Measurements from ENCODE around the gene ROR1.

The ROR1 gene

DNA sequence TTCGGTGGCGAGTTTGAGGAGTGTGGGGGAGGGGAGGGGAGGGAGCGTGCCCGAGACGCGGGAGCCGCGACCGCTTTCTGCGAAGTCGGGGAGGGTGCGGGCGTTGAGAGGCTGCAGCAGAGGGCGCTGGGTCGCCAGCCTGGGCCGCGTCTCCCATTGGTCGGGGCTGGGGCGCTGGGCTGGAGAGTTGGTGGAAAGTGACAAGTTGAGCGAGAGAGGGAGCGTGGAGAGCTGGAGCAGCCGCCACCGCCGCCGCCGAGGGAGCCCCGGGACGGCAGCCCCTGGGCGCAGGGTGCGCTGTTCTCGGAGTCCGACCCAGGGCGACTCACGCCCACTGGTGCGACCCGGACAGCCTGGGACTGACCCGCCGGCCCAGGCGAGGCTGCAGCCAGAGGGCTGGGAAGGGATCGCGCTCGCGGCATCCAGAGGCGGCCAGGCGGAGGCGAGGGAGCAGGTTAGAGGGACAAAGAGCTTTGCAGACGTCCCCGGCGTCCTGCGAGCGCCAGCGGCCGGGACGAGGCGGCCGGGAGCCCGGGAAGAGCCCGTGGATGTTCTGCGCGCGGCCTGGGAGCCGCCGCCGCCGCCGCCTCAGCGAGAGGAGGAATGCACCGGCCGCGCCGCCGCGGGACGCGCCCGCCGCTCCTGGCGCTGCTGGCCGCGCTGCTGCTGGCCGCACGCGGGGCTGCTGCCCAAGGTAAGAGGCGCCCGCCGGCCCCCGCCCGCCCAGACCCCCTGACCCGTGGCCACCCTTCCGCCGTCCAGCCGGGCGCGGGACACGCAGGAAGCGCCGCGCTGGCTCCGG is at the start of gene ROR1:
Gene ROR1, plus strand, starts transcription at position 203 of the 802 bp plus-strand sequence.
- FAIRE-seq: no peak

DNA sequence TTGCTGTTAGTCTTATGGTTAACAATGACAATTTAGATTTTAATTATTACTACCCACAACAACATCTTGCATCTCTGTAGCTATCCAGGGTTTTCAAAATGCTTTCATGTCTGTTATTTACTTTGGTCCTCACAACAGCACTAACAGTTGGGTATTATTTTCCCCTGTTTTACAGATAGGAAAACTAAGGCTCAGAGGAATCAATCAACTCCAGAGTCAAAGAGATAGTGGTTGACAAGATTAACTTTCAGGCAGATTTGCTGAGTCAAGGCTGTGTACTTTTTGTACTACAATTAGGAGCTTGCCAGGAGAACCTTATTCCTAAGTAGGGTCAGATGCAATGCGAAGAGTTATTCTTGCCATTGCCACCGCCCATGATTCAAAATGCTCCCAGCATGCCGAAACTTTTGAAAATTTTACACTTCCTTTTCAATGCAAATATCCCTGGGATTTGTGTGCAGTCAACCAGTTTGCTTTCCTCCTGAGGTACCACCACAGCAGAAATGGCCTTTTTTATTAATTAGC is 49.4 kb upstream of the ROR1 start:
- no peak for FAIRE-seq

DNA sequence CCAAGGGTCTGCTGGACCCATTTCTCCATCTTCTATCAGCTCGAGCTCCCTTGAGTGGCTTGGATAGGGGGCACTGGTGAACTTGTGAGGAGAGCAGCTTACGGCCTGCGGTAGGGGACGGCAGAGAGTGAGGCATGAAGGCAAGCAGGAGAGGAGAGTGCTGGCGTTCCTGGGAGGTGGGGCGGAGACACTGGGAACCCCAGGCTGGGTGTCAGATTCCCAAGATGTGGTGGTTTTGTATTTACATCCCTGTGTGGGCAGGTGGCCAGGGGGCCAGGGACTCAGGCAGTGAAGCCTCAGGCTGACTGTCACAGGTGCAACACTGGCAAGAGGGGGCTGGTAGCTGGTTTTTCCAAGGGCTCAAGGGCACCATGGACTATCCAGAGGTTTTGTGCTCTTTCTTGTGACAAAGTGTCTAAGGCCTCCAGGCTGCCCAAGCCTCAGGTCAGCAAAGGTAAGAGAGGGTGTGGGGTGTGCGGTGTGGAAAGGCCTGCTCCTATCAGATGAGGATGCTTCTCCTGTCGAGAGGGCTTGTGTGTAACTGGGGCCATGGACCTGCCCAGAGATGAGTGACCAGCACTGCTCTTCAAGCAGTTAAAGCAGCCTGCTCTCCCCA is 45.1 kb upstream of the ROR1 start:
- FAIRE-seq: no peak

DNA sequence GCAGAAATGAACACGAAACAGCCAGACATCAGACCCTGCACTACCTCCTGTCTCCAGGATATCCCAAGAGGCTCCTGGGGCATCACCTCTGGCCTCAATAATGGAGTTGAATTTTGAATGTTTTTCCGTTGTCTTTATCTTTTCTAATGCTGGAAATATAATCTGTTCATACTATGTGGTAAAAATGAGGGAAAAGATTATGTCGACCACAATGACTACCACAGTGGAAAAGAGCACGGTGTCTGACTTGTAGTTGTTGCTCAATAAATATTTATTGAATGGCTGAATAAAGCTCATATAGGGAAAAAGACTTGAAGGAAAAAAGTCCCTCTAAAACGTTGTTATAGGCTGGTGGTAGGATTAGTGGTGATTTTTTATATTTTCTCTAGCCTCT is 44.6 kb upstream of the ROR1 start:
- FAIRE-seq: no peak

DNA sequence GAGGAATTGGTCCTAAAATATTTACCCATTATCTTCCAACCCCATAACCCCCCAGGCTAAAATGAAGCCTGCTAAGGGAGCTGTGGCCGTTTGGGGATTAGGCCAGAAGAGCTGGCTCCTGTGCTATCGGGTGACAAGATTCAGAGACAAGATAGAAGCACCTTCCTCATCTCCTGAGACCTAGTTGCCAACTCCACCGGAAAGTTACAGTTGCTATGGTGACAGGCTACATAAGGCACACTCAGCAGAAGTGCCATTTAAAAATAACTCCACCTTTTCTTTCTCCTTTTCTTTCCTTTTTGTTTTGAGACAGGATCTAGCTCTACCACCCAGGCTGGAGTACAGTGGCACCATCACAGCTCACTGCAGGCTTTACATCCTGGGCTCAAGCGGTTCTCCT is 43.6 kb upstream of the ROR1 start:
- FAIRE-seq: no peak

DNA sequence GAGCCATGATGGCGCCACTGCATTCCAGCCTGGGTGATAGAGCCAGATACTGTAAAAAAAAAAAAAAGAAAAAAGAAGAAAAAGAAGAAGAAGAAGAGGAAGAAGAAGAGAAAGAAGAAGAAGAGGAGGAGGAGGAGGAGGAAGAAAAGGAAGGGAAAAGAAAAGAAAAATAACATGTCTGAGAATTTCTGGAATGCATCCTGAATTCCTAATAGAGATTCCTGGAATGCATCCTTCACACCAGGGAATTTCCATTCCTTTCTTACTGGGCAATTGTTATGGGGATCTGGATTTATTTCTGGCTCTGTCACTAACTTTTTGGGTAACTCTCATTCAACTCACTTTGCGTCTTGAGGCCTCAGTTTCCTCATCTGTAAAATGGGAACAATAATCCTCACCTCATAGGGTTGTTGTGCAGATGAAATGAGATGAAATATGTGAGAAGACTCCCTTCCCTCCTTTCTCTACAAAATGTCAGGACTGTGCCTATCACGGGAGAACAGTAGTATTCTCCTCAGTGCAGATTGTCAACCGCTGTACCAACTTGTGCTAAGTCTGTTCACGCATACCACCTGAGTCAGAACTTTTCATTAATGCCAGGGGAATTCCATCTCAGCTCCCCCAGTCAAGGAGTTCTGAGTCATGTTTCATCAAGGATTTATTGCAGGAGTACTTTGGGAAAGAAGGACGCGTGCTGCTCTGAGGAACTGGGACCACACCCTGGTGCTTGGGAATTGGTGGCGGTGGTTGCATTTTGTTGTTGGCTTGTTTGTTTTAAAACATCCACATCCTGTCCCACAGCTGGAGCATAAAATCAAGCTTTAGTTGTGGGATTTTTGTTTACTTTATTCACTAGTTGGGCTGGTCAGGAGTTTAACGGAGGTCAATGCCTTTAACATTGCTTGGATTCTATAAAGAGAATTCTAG is 42.4 kb upstream of the ROR1 start:
- no peak for FAIRE-seq

DNA sequence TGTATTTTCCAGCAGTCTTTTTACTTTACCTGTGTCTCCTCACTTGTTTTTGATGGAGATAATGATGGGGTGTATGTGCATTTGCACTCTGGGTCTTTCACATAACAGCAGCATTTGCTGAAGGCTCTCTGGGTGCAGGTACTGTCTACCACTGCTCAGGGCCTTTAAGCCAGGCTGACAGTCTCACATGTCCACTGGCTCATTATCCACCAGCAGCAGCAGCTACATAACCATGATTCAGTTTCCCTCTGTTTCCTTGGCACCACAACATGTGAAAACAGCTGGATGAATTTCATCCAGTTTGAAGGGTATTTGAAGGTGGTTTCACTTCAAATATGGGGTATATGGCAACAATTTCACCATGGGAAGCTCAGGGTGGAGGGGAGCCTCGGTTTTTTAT is 41.2 kb upstream of the ROR1 start:
- FAIRE-seq: no peak

DNA sequence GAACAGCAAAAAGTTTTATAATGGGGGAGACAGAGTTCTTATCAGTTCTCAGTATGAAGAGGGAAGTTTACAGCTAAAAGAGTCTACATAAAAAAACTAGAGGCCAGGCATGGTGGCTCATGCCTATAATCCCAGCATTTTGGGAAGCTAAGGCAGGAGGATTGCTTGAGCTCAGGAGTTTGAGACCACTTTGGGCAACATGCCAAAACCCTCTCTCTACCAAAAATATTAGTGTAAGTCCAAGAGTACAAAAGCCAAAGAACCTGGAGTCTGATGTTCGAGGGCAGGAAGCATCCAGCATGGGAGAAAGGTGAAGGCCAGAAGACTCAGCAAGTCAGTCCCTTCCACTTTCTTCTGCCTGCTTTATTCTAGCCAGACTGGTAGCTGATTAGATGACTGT is 35.0 kb upstream of the ROR1 start:
- FAIRE-seq: no peak

DNA sequence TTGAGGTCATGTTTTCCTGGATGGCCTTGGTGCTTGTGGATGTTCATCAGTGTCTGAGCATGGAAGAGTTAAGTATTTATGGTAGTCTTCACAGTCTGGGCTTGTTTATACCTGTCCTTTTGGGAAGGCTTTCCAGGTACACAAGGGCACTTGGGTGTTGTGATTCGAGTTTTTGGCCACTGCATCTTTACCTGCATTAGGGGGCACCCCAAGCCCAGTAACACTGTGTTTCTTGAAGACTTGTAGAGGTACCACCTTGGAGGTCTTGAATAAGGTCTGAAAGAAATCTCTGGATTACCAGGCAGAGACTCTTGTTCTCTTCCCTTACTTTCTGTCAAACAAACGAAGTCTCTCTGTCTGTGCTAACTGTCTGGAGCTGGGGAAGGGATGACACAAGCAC is 34.4 kb upstream of the ROR1 start:
- FAIRE-seq: no peak

DNA sequence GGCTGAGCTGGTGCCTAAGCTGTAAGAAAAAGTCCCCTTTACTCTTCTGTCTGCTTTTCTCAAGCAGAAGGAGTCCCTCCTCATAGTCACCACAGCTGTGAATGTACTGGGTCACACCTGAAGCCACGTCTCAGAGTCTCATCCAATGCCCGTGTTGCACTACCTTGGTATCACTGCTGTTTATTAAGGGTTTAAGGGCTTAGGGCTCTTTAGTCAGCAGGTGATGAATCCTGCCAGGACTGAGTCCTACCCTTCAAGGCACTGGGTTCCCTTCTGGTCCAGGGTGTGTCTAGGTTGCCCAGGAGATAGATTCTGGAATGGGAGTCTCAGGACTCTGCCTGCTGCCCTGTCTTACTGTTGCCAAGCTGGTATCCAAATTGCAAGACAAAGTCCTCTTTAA is 33.4 kb upstream of the ROR1 start:
- no peak for FAIRE-seq

DNA sequence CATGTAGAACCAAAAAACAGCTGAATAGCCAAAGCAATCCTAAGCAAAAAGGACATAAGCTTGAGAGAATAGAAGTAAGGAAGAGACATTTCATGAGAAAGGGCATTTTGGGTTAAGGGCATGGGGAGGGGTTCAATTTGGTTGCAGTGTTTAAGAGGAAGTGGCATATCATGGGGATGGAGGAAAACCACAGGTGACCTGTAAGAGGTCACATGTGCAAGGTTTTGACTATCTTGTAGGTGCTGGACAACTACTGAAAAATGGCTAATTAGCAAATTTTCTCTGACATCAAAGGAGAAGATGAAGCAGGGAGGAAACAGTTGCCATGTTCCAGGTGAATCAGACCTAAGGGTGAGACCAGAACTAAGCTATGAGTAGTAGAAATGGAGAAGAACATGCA is 31.3 kb upstream of the ROR1 start:
- no peak for FAIRE-seq

DNA sequence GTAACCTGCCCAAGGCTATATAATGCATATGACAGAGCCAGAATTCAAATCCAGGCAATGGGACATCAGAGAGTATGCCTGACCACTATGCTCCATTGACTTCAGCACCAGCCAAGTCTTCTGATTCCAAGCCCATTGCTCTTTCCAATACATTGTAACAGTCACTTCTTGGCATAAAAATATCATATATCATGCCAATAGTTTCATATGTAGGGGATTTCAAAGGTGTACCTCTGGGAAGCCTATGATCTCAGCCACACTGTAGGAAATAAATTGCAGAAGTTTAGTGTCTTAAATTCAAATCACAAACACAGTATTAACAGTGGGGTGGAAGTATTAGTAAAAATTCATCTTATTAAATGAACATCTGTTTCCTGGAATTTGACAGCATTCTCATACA is 30.0 kb upstream of the ROR1 start:
- FAIRE-seq: no peak

DNA sequence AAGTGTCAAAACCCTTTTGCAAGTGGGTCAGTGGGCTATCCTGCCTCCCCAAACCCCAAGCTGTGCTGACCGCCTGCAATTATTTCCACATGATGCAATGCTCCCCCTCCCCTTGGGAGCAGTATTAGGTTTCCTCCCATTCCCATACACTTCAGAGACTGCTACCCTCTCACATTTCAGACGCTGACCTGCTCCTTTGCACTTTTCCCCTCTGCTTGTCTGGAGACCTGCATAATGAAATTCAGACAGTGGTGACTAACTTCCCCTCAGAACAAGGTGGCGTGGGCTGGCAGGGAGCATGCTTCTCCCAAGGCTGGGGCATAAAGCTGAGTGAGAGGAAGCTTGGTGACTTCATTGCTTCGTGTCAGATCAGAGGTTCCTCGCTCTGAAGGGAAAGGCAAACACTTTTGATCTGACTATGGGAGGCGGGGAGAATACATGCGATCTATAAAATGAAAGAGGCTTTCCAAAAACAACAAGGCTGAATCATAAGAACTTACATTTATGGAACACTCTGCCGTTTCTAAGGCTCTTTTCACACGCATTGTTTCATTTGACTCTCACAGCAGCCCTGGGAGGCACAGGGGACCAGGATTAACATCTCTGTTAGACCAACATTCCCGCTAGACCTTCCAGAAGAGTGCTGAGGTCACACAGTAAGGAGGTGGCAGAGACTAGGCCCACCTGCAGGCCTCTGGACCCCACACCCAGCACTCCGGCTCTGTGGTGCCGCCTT is 27.5 kb upstream of the ROR1 start:
- no peak for FAIRE-seq

DNA sequence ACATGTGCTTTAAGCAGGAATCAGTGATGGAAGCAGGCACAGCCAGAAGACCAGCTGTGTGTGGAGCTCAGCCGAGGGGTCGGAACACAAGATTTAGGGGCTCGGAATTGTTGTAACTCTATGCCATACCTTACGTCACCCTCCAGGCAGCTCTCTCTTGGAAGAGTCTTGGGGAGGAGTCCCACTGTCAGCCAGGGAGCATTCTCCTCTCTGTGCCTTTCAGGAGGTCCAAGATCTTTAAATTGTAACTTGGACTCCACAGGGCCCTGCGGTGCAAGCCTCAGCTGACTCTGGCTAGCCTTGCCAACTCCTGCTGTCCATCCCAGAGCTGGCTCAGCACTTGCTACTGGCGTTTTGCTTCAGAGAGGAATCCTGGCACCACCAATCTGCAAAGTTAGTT is 26.4 kb upstream of the ROR1 start:
- no peak for FAIRE-seq

DNA sequence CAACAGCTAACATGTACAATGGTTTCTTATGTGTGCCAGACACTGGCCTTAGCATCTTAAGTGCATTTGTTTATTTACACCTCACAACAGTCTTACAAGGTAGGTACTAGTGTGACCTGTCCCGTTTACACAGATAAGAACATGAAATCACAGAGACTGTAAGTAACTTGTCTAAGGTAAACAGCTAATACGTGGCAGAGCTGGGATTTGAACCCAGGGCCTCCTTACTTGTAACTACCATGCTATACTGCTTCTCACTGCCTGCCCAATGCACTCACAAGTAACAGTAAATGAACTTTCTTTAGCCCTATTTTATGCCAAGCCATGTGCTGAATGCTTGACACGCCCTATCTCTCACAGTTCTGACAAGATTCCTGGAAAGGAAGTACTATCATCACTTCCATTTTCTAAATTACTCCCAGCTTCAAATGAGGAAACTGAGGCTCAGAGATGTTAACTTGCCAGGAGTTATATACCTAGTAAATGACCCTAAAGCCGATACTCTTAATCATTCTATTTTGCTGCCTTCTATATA is 25.7 kb upstream of the ROR1 start:
- FAIRE-seq: no peak

DNA sequence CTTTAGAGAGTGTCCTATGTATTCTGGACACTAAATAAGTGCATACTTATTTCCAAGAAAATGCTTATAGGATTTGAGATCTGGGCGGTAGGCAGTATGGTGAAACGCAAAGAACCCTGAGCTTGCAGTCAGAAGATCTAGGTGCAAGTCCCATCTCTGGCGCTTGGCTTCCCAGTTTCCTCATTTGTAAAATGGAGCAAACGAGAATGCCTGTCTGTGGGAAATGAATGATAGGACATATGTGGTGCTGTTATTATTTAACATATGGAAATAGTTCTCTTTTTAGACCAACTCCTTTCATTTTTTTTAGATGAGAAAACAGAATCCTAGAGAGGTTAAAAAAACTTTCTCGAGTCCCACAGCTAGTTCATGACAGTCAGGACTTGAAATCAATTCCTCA is 25.2 kb upstream of the ROR1 start:
- FAIRE-seq: no peak

DNA sequence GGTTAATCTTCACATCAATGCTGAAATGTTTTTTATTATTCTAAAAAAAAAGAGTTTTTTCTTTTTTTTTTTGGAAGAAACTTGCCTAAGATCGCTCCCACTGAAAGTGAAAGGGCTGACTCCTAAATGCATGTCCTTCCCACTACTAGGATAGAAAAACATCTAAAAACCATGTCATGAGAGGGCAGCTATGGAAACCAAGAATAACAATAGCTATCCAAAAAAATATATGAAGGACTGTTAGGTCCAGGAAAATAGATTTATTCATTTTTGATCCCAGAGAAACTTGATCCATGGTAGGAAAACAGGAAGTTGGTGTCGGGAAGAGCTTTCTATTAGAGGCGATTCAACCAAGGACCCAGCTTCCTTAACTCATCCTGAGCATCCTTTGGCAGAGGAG is 23.1 kb upstream of the ROR1 start:
- FAIRE-seq: no peak

DNA sequence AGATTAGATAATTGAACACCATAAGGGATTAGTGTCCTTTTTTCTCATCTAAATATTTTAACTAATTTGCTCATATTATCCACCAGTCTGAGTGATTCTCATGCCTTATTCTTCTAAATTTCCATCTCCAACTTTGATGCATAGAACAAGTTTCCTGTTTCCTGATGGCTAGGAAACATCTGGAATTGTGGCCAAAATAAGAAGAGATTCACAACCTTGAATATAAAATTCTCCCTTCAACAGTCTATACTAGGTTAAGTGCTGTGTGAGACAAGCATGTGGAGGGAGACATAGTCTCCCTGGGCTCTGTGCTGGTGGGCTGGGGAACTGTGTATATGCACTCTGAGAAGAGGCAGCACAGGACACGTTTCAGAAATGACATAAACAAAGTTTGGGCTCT is 21.6 kb upstream of the ROR1 start:
- no peak for FAIRE-seq

DNA sequence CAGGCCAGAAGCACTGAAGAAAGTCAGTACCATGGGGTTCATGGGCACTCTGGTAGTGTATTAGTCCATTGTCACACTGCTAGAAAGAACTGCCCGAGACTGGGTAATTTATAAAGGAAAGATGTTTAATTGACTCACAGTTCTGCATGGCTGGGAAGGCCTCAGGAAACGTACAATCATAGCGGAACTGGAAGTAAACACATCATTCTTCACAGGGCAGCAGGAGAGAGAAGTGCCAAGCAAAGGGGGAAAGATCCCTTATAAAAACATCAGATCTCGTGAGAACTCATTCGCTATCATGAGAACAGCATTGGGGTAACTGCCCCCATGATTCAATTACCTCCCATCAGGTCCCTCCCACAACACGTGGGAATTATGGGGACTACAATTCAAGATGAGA is 20.2 kb upstream of the ROR1 start:
- FAIRE-seq: no peak

DNA sequence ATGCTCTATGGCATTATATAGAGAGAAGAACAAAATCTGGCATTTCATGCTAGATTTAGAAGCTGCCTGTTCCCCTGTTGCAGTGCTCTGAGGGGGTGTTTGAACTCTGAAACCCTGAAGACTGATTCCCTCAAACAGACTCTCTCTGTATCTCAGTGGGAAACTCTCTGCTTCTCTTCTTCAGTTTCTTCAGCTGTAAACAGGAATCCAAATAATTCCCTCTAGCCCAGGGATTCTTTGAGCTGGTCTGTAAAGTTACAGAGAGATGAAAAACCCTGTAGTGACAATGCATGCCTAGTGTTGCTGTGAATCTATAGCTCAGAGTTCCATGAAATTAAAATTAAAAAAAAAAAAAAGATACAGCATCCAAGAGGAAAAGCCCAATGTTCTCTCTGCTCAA is 17.0 kb upstream of the ROR1 start:
- FAIRE-seq: no peak

DNA sequence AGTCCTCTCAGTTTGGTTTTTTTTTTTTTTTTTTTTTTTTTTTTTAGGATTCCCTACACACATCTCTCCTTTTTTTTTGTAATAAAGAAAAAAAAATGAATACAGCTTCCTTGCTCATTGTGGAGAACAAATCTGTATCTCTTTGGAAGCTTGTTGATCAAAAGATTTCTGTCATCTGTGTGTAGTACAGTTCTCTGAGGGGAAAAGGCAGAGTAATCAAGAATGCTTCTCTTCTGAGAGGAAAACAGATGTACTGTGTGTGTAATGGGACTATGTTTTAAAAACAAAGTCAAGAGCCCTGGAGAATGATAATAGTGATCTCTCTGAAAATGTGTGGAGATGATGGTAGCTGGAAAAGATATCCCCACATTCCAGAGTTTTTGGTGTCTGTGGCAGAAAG is 16.5 kb upstream of the ROR1 start:
- FAIRE-seq: no peak

DNA sequence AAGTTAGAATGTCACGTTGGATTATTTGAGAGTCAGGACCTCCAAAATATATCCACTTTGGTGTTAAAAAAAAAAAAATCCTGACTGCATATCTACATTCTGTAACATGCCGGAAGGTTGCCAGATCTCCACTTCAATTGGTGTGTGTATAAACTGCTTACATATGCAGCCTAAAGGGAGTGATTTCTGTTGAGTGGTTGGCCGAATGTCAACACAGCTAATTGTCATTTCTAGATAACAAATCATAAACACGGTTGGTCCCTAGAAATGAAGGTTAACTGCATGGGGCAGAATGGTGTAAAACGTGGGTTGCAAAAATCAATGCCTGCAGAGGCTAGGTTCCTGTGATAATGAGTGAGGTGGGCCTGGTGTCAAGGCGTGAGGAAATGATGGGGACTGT is 15.0 kb upstream of the ROR1 start:
- no peak for FAIRE-seq

DNA sequence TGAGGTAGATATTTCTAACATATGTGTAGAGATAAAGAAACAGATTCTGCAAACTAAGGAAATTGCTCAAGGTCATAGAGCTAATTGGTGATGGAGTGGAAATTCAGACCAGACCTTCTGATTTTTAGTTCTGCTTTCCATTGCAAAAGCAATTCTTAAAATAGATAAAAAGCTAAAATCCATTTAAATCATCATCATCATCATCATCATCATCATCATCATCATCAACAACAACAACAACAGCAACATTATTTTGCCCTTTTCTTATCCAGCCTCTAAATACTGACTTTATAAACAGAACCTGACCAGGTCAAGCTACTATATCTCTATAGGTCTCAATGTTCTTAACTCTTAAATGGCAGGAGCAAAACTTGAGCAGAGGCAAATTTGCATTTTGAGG is 14.0 kb upstream of the ROR1 start:
- no peak for FAIRE-seq
